Adrenal gland (tissue), 12 donors: ENCODE data around the gene GDPGP1. TPM values are rescaled to one million over a fixed set of nuclear protein-coding genes. Genes with fewer than 3 reads are reported as not detected.

Experiments
- DNase-seq, 7 donors: peaks; one replicate each; pipeline ENCODE4 v3.0.0-alpha.2; 2019 to 2020
- H3K27ac ChIP-seq, 5 donors: fragments of 200-600 bp; sonication (generic) in 4 of 5; 1 replicate in 3 of 5; 2 replicates in 2 of 5; pipeline versions ENCODE4 v1.5.1 to v1.8.0; 2016 to 2020; ENCODE audit warnings: mild to moderate bottlenecking in 1 of 5
- H3K27me3 ChIP-seq: fragments of 200-600 bp; 2 replicates; pipeline ENCODE4 v1.8.0; 2021
- H3K36me3 ChIP-seq, 2 donors: fragments of 200-600 bp; replicated peaks in 1 of 2; 1 replicate in 1 of 2; 2 replicates in 1 of 2; pipeline versions ENCODE4 v1.5.1 to v1.8.0; 2018 to 2022
- H3K4me1 ChIP-seq, 2 donors: fragments of 200-600 bp; replicated peaks in 1 of 2; 1 replicate in 1 of 2; 2 replicates in 1 of 2; pipeline versions ENCODE4 v1.5.1 to v1.8.0; 2018 to 2021
- H3K4me3 ChIP-seq, 4 donors: fragments of 200-600 bp; sonication (generic) in 3 of 4; one replicate each; pipeline ENCODE4 v1.5.1; 2016 to 2018
- H3K9me3 ChIP-seq, 3 donors: fragments of 200-600 bp; sonication (generic) in 1 of 3; replicated peaks in 1 of 3; 1 replicate in 2 of 3; 2 replicates in 1 of 3; pipeline versions ENCODE4 v1.5.1 to v1.8.0; 2016 to 2021
- POLR2A ChIP-seq, 2 donors: fragments of 450-650 bp; IDR thresholded peaks; one replicate each; pipeline ENCODE4 v1.6.1; 2017; ENCODE audit warnings: antibody characterized with exemption in 2 of 2, mild to moderate bottlenecking in 2 of 2, moderate library complexity in 1 of 2
- WGBS, 4 donors: extraction: QIAGEN DNeasy Blood & Tissue Kit in 2 of 4; methylation state at CpG; one replicate each; pipeline versions ENCODE4 v1.1.5 to v1.1.7; 2013 to 2017; 5-methylcytosine and 5-hydroxymethylcytosine counted together
- intact Hi-C, 2 donors: fragments of 100-400 bp; cut with DNase I; formaldehyde crosslinking; loops; one replicate each; pipeline versions ENCODE4 v1.14.1 to v1.15.0; 2022 to 2023
- polyA plus RNA-seq, 3 donors: library from polyadenylated mRNA; stranded (reverse); fragments of 200-250 nt in 2 of 3; fragments of 350-450 nt in 1 of 3; fragmentation: Illumina TruSeq in 1 of 3; extraction: RNeasy Lipid Tissue Mini Kit (QIAGEN cat#74804) in 1 of 3; gene quantifications; one replicate each; pipeline ENCODE4 v1.2.3, GENCODE V29; 2013 to 2014
- total RNA-seq, 9 donors: library from RNA; depleted of rRNA in 4 of 9; stranded (reverse); fragments of >200 nt in 4 of 9; fragments of 120-200 nt in 1 of 9; fragmentation: NEBNext Ultra II Directional in 1 of 9; extraction: Animal tissue kit (Norgen Biotek cat#: 25700) in 1 of 9; gene quantifications; one replicate each; pipeline versions ENCODE4 v1.1.0 to v1.2.4, GENCODE V29; 2013 to 2023
- TF ChIP-seq, protein P1 (sequence below), 6 experiments: fragments of 450-650 bp in 4 of 6; fragments of 200-600 bp in 2 of 6; sonication (generic) in 1 of 6; IDR thresholded peaks; 1 replicate in 5 of 6; 2 replicates in 1 of 6; pipeline versions ENCODE4 v1.5.1 to v1.8.0; 2016 to 2021; ENCODE audit warnings: antibody characterized with exemption in 6 of 6, mild to moderate bottlenecking in 2 of 6, moderate library complexity in 1 of 6
- donor health status: healthy with polysubstance abuse.
- donor health status: Bipolar disorder and iron deficiency.
- donor health status: DM: yes; HTN: yes; CAD: no.
- donor health status: DM: no; HTN: no; CAD: no.
- donor health status: DM: no; HTN: no; CAD: no.
- donor health status: DM: yes; HTN: yes; CAD: no.

GDPGP1 gene
- total and polyA plus RNA-seq, 12 donors = 2.6 to 17.1 (median 8.5) TPM

DNA sequence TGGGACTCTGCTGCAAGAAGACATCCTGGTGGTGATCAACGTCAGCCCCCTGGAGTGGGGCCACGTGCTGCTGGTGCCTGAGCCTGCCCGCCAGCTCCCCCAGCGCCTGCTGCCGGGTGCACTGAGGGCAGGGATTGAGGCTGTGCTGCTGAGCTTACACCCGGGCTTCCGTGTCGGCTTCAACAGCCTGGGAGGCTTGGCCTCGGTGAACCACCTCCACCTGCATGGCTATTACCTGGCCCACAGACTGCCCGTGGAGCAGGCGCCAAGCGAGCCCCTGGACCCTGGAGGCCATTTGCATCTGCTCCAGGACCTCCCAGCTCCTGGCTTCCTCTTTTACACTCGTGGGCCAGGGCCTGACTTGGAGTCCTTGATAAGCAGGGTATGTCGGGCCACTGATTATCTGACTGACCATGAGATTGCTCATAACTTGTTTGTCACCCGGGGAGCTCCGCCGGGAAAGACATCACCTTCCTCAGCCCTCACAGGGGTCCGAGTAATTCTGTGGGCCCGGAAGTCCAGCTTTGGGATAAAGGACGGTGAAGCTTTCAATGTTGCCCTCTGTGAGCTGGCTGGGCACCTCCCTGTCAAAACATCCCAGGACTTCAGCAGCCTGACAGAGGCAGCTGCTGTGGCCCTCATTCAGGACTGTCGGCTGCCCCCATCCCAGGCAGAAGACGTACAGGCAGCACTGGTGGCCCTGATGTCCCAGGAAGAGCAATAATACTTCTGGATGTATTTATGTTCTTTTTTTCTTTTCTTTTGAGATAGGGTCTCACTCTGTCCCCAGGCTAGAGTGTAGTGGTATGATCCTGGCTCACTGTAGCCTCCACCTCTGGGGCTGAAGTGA lies 7.6 kb downstream of the GDPGP1 start:
- Histone ChIP-seq H3K27me3 (no peaks in the 10 kb centered on the region), H3K36me3 (peaks cover 0 to 9% of the 10 kb centered on the region in 2 donors), H3K27ac (peak overlapping the region in 2 of 5 donors; percentile 59 to 68), H3K4me3 (no peak overlapping the region), H3K9me3 (no peaks in the 10 kb centered on the region), H3K4me1 (peaks cover 3 to 6% of the 10 kb centered on the region in 2 donors)
- DNase-seq = peak in 4 of 7 donors; percentile 60 to 66 (median 63)
- intact Hi-C loops = no loop called here
- 56 to 70% (median 62%) methylated on average over 6 to 22 of the region's 22 CpGs for WGBS, 4 donors
- TF ChIP-seq POLR2A (IDR thresholded peaks at IDR 0.05) = peak in 1 of 2 donors; percentile 19
- TF ChIP-seq, protein P1, sequence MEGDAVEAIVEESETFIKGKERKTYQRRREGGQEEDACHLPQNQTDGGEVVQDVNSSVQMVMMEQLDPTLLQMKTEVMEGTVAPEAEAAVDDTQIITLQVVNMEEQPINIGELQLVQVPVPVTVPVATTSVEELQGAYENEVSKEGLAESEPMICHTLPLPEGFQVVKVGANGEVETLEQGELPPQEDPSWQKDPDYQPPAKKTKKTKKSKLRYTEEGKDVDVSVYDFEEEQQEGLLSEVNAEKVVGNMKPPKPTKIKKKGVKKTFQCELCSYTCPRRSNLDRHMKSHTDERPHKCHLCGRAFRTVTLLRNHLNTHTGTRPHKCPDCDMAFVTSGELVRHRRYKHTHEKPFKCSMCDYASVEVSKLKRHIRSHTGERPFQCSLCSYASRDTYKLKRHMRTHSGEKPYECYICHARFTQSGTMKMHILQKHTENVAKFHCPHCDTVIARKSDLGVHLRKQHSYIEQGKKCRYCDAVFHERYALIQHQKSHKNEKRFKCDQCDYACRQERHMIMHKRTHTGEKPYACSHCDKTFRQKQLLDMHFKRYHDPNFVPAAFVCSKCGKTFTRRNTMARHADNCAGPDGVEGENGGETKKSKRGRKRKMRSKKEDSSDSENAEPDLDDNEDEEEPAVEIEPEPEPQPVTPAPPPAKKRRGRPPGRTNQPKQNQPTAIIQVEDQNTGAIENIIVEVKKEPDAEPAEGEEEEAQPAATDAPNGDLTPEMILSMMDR (IDR thresholded peaks at IDR 0.05) = no peak

GRCh38 chr15:90243943-90244639 lies 10.1 kb downstream of the GDPGP1 start:
- Histone ChIP-seq H3K27ac (no peak overlapping the region), H3K27me3 (no peaks in the 10 kb centered on the region), H3K36me3 (no peaks in the 10 kb centered on the region), H3K4me3 (no peak overlapping the region), H3K9me3 (no peaks in the 10 kb centered on the region), H3K4me1 (peaks cover 6 to 7% of the 10 kb centered on the region in 2 donors)
- DNase-seq = no peak
- 77 to 82% (median 80%) methylated on average over 10 of the region's 10 CpGs for WGBS, 4 donors
- TF ChIP-seq, protein P1 (IDR thresholded peaks at IDR 0.05) = no peak
- no peak for TF ChIP-seq POLR2A (IDR thresholded peaks at IDR 0.05)
- intact Hi-C loops = no loop called here

- peaks cover 4 to 5% of the 10 kb centered on the region in 2 donors for H3K4me1 ChIP-seq
- no peaks in the 10 kb centered on the region for H3K36me3 ChIP-seq
- no peak overlapping the region for H3K27ac ChIP-seq
- no peak for TF ChIP-seq POLR2A (IDR thresholded peaks at IDR 0.05)
- TF ChIP-seq, protein P1 (IDR thresholded peaks at IDR 0.05) = no peak
- no peaks in the 10 kb centered on the region for H3K27me3 ChIP-seq
- 62 to 71% (median 68%) methylated on average over 6 of the region's 6 CpGs for WGBS, 4 donors
- no peaks in the 10 kb centered on the region for H3K9me3 ChIP-seq
- H3K4me3 ChIP-seq = peak overlapping the region in 2 of 4 donors; percentile 56 to 91
- DNase-seq = no peak
- intact Hi-C loops = loop anchor here in 1 of 2 donors (2.0 kb wide), 1 partner anchor 14 kb away; the partner anchor contains the start of gene GDPGP1
Measured at GRCh38 chr15:90248789-90249202, 14.8 kb downstream of the GDPGP1 start.
